Activated T-cell treated with anti-CD3 and anti-CD28 coated beads, Interleukin-2, amount 50 U/mL, for 24 hours (primary cell): ENCODE measurements around the gene LENG9.
"Not testable (repeated sequence)": the region's sequence is repeated elsewhere in the genome, so short reads cannot be mapped to it uniquely, and the experiment has no call there.

Experiments
- DNase-seq: peaks from one replicate; pipeline ENCODE4 v3.0.0-alpha.2; 2020
- H3K27ac Mint-ChIP-seq: 2 replicates; pipeline ENCODE4 v1.8.0; 2020; ENCODE audit warnings: mild to moderate bottlenecking, mixed read lengths
- H3K27me3 Mint-ChIP-seq: 2 replicates; pipeline ENCODE4 v1.8.0; 2020; ENCODE audit warnings: mixed read lengths
- H3K36me3 Mint-ChIP-seq: 2 replicates; pipeline ENCODE4 v1.8.0; 2020; ENCODE audit warnings: low read depth, mixed read lengths
- H3K4me1 Mint-ChIP-seq: 2 replicates; pipeline ENCODE4 v1.8.0; 2020; ENCODE audit warnings: low read depth, mixed read lengths
- H3K4me3 Mint-ChIP-seq: 2 replicates; pipeline ENCODE4 v1.8.0; 2020; ENCODE audit warnings: mild to moderate bottlenecking, moderate library complexity, mixed read lengths
- H3K9me3 Mint-ChIP-seq: 2 replicates; pipeline ENCODE4 v1.8.0; 2020; ENCODE audit warnings: mixed read lengths

LENG9 gene

GRCh38 chr19:54469496-54469934, 5.9 kb upstream of the LENG9 start:
- no peak overlapping the region for H3K27ac Mint-ChIP-seq
- peaks cover 14% of the 10 kb centered on the region for H3K4me1 Mint-ChIP-seq
- no peaks in the 10 kb centered on the region for H3K9me3 Mint-ChIP-seq
- DNase-seq = no peak
- H3K36me3 Mint-ChIP-seq = no peaks in the 10 kb centered on the region
- H3K27me3 Mint-ChIP-seq = peaks cover 56% of the 10 kb centered on the region
- no peak overlapping the region for H3K4me3 Mint-ChIP-seq

GRCh38 chr19:54466110-54466480, 2.5 kb upstream of the LENG9 start:
- peak overlapping the region; percentile 45 for H3K4me3 Mint-ChIP-seq
- not testable (repeated sequence) for H3K9me3 Mint-ChIP-seq, DNase-seq
- H3K27ac Mint-ChIP-seq = peak overlapping the region; percentile 18
- H3K27me3 Mint-ChIP-seq = peaks cover 42% of the 10 kb centered on the region
- H3K4me1 Mint-ChIP-seq = peaks cover 24% of the 10 kb centered on the region
- peaks cover 26% of the 10 kb centered on the region for H3K36me3 Mint-ChIP-seq

- peak overlapping the region; percentile 44 for H3K27ac Mint-ChIP-seq
- H3K4me3 Mint-ChIP-seq = peak overlapping the region; percentile 45
These were observed 2.0 kb upstream of the LENG9 start for GRCh38 chr19:54465426-54466109.

GRCh38 chr19:54464630-54465425, 1.2 kb upstream of the LENG9 start:
- no peaks in the 10 kb centered on the region for H3K9me3 Mint-ChIP-seq
- peaks cover 31% of the 10 kb centered on the region for H3K27me3 Mint-ChIP-seq
- peaks cover 23% of the 10 kb centered on the region for H3K4me1 Mint-ChIP-seq
- H3K36me3 Mint-ChIP-seq = peaks cover 34% of the 10 kb centered on the region
- peak overlapping the region; percentile 95 for H3K27ac Mint-ChIP-seq
- H3K4me3 Mint-ChIP-seq = peak overlapping the region; percentile 80
- peak; percentile 87 for DNase-seq

More at GRCh38 chr19:54465426-54466109, 2.0 kb upstream of the LENG9 start:
- peaks cover 31% of the 10 kb centered on the region for H3K36me3 Mint-ChIP-seq
- H3K4me1 Mint-ChIP-seq = peaks cover 23% of the 10 kb centered on the region
- no peaks in the 10 kb centered on the region for H3K9me3 Mint-ChIP-seq
- H3K27me3 Mint-ChIP-seq = peaks cover 39% of the 10 kb centered on the region
- DNase-seq = no peak

GRCh38 chr19:54464044-54464629, 559 bp upstream of the LENG9 start:
- peak; percentile 89 for DNase-seq
- peaks cover 24% of the 10 kb centered on the region for H3K27me3 Mint-ChIP-seq
- H3K27ac Mint-ChIP-seq = peak overlapping the region; percentile 95
- H3K36me3 Mint-ChIP-seq = peaks cover 41% of the 10 kb centered on the region
- peak overlapping the region; percentile 80 for H3K4me3 Mint-ChIP-seq
- H3K9me3 Mint-ChIP-seq = no peaks in the 10 kb centered on the region
- H3K4me1 Mint-ChIP-seq = peaks cover 27% of the 10 kb centered on the region

- Mint-ChIP-seq H3K4me3 (peak overlapping the region; percentile 80), H3K36me3 (peaks cover 53% of the 10 kb centered on the region), H3K27ac (peak overlapping the region; percentile 95), H3K4me1 (peaks cover 39% of the 10 kb centered on the region), H3K27me3 (peaks cover 13% of the 10 kb centered on the region), H3K9me3 (no peaks in the 10 kb centered on the region)
- peak; percentile 82 for DNase-seq
These were observed 685 bp downstream of the LENG9 start for GRCh38 chr19:54462655-54463530.

- Mint-ChIP-seq H3K9me3 (no peaks in the 10 kb centered on the region), H3K4me3 (peak overlapping the region; percentile 77), H3K4me1 (peaks cover 39% of the 10 kb centered on the region), H3K27ac (peak overlapping the region; percentile 82), H3K27me3 (peaks cover 13% of the 10 kb centered on the region), H3K36me3 (peaks cover 61% of the 10 kb centered on the region)
- no peak for DNase-seq
These were observed 1.4 kb downstream of the LENG9 start for GRCh38 chr19:54462047-54462654.

GRCh38 chr19:54461613-54462012, 2.0 kb downstream of the LENG9 start:
- Mint-ChIP-seq H3K4me3 (peak overlapping the region; percentile 77), H3K4me1 (peaks cover 39% of the 10 kb centered on the region), H3K36me3 (peaks cover 66% of the 10 kb centered on the region), H3K9me3 (no peaks in the 10 kb centered on the region), H3K27ac (peak overlapping the region; percentile 82), H3K27me3 (peaks cover 12% of the 10 kb centered on the region)
- DNase-seq = no peak

GRCh38 chr19:54461210-54461609, 2.4 kb downstream of the LENG9 start:
- peaks cover 8% of the 10 kb centered on the region for H3K27me3 Mint-ChIP-seq
- H3K4me3 Mint-ChIP-seq = peak overlapping the region; percentile 77
- H3K27ac Mint-ChIP-seq = peak overlapping the region; percentile 82
- peaks cover 39% of the 10 kb centered on the region for H3K4me1 Mint-ChIP-seq
- no peaks in the 10 kb centered on the region for H3K9me3 Mint-ChIP-seq
- peaks cover 70% of the 10 kb centered on the region for H3K36me3 Mint-ChIP-seq
- DNase-seq = no peak

GRCh38 chr19:54460230-54461005, 3.2 kb downstream of the LENG9 start:
- DNase-seq = no peak
- Mint-ChIP-seq H3K27ac (peak overlapping the region; percentile 77), H3K4me3 (no peak overlapping the region)

GRCh38 chr19:54459282-54460229, 4.0 kb downstream of the LENG9 start:
- no peak for DNase-seq
- no peak overlapping the region for H3K4me3 Mint-ChIP-seq
- peaks cover 85% of the 10 kb centered on the region for H3K36me3 Mint-ChIP-seq
- peaks cover 37% of the 10 kb centered on the region for H3K4me1 Mint-ChIP-seq
- no peaks in the 10 kb centered on the region for H3K9me3 Mint-ChIP-seq
- peak overlapping the region; percentile 77 for H3K27ac Mint-ChIP-seq
- H3K27me3 Mint-ChIP-seq = no peaks in the 10 kb centered on the region

More at GRCh38 chr19:54460230-54461005, 3.2 kb downstream of the LENG9 start:
- Mint-ChIP-seq H3K9me3 (no peaks in the 10 kb centered on the region), H3K36me3 (peaks cover 76% of the 10 kb centered on the region), H3K27me3 (peaks cover 3% of the 10 kb centered on the region), H3K4me1 (peaks cover 39% of the 10 kb centered on the region)

GRCh38 chr19:54458648-54459281, 4.8 kb downstream of the LENG9 start:
- no peak overlapping the region for H3K4me3 Mint-ChIP-seq
- no peaks in the 10 kb centered on the region for H3K27me3 Mint-ChIP-seq
- DNase-seq = no peak
- no peaks in the 10 kb centered on the region for H3K9me3 Mint-ChIP-seq
- H3K4me1 Mint-ChIP-seq = peaks cover 30% of the 10 kb centered on the region
- H3K36me3 Mint-ChIP-seq = peaks cover 85% of the 10 kb centered on the region
- peak overlapping the region; percentile 77 for H3K27ac Mint-ChIP-seq
